ENCODE results near the gene NOPCHAP1.
A peak's percentile ranks its signal among the peaks of the same experiment; 100 is the strongest.

The NOPCHAP1 gene

DNA sequence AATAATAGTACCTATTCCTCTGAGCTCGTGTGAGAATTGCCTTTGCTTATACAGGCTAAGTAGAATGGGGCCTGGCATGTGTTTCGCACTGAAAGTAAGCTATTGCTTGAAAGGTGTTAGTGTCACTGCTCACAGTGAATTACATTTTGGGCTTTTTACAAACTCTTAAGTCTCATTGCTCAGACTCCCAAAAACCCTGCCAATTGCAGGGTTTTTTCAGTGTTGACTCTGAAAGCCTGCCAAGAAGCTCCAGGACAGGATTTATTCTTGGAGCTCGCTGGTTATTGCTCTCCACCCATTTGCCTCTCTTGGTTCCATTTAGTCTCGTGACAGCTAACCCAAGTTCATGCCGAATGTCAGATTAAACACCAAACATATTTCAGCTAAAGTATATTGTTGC, 39.8 kb downstream of the NOPCHAP1 start:
- DNase-seq, result no peak

DNA sequence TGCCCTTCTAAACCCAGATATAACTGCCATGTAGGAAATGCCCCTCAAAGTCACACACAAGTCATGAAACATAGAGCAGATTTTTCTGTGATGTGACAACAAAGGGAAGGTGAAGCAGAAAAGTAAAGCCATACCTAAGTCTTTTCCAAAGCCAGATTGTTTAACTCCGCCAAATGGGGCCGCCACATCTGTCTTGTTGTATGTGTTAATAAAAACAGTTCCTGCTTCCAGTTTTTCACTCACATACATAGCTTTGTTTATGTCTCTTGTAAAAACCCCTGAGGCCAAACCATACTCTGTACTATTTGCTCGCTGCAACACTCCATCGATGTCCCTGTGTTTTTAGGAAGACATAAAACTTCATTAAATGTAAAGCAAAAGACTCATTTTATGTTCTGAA, 40.3 kb downstream of the NOPCHAP1 start:
- no peak for DNase-seq

DNA sequence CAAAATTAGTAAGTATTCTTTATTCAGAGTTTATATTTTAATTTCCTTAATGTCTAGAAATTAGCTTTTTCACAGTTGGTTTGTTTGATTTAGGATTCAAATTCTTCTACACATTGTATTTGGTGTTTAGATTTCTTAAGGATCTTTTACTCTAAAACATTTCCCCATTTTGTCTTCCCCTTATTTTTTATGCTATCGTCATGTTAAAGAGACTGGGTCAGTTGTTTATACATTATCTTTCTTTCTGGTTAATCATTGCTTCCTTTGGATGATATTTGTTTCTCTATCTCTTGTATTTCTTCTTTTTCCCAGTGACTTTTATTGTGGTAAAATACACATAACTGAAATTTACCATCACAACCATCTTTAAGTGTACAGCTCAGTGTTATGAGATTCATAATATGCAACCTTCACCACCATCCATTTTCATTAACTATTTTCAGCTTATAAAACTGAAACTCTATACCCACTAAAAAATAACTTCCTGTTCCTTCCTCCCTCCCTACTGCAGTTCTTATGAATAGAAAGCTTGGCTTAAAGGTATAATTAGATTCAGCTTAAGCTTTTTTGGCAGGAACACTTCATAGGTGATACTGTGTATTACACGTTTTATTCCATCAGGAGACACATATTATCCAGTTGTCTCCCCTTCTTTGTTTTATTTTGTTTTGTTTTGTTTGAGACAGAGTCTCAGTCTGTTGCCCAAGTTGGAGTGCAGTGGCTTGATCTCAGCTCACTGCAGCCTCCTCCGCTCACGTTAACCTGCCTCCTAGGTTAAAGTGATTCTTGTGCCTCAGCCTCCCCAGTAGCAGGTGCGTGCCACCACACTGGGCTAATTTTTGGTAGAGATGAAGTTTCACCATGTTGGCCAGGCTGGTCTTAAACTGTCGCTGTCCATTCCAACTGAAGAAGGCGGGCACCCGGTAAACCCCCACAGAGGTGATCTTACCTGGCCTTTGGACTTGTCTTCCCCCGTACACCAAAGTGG, 45.0 kb downstream of the NOPCHAP1 start:
- DNase-seq, result peak; percentile 58

DNA sequence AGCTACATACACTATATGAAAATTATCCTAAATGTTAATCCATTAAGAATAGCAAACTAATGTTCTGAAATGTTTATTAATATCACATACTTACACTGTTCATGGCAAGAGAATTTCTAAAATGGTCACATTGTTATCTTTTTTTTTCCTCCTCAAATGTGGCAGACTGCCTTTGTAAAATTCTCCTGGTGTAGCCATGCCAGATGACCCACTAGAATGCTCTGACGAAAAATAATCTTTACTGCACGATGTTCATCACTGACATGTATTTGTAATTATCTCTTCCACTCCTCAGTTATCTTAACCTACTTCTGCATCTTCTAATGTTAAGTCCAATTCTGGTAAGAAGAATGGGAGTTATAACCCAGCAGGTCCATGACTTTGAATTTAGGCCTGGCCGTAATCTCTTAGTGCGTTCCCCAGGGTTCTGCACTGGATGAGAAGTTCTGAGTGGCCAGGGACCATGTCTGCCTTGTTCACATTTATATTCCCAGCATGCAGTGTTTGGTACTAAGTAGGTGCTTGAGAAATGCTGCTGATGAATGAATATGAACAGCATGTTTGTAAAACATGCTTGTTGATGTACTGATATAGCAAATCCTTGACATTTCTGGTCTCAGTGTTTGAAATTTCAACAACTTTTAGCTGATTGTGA, 46.7 kb downstream of the NOPCHAP1 start:
- no peak for DNase-seq

GRCh38 chr12:105033851-105034250, 47.7 kb downstream of the NOPCHAP1 start:
- DNase-seq, result no peak

All from OCI-M1 (cell line).